ENCODE data around the gene GALNT14.

DNA sequence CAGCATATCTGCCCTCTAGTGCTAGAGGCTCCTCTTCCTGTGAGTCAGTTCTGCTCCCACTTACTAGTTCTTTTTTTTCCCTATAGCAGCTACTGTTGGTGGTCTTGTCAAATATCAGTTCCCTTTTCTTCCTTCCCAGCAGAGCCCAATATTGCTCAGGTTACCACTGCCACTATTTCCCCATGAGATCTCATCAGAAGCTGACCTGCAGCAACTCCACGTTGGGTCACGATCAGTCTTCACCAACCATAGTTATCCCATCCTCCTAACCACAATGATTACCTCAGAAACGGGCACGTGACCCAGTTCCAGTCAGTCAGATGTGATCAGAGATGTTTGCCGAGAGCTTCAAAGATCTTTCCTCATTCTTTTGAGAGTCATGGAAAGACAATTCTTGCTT, 271.3 kb downstream of the GALNT14 start:
- TF ChIP-seq, protein P1, sequence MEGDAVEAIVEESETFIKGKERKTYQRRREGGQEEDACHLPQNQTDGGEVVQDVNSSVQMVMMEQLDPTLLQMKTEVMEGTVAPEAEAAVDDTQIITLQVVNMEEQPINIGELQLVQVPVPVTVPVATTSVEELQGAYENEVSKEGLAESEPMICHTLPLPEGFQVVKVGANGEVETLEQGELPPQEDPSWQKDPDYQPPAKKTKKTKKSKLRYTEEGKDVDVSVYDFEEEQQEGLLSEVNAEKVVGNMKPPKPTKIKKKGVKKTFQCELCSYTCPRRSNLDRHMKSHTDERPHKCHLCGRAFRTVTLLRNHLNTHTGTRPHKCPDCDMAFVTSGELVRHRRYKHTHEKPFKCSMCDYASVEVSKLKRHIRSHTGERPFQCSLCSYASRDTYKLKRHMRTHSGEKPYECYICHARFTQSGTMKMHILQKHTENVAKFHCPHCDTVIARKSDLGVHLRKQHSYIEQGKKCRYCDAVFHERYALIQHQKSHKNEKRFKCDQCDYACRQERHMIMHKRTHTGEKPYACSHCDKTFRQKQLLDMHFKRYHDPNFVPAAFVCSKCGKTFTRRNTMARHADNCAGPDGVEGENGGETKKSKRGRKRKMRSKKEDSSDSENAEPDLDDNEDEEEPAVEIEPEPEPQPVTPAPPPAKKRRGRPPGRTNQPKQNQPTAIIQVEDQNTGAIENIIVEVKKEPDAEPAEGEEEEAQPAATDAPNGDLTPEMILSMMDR (IDR thresholded peaks at IDR 0.05), result no peak
- no peak for TF ChIP-seq EZH2 (IDR thresholded peaks at IDR 0.05)
- no peak for TF ChIP-seq EZH2phosphoT487 (IDR thresholded peaks at IDR 0.05)
